HG02588 (cell line): ENCODE measurements around the gene HMX1.

Source experiments
- ATAC-seq: cut with Tn5 transposase; IDR thresholded peaks from one replicate; pipeline ENCODE4 v1.9.1; 2021; ENCODE audit warnings: mild to moderate bottlenecking, moderate library complexity; ENCODE audit not compliant: unreplicated experiment

The HMX1 gene

DNA sequence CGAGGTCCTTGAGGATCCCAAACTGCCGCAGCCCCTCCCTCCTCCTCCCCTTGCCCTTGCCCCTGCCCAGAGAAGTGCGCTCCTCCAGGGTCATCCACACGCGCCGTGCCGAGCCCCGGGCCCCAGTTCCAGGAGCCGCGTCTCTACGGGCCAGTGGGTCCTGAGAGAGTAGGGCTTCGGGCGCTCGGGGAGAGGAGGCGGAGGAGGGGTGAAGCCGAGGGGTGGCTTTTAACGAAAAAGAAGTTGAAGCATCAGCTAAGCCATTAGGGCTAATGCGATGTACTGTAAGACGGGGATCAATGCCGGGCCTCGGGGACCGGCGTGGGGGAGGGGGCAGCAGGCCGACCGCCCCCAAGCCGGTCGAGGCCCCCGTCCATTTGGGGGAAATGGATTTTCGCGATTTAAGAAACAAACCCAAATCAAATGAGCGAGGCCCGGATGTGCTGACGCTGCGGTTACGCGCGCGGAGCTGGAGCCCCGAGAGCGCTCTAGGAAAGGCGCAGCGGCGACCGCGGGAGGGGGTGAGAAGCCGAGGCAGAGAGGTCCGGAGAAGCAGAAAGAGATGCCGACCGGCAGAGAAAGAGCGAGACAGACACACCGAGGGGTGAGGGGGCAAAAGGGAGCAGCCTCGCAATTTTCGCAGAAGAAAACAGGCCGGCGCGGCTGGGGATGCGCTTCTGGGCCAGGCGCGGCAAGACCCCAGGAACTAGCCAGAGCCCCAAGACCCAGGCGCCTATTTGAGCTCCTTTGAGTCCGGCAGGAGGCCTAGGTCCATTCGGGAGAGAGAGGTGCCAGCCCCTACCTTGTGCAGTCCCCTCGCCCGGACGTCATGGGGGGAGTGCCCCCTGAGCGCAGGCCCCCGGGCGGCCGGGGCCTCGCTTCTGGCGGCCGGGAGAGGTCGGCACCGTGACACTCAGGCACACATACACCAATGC is 13.6 kb downstream of the HMX1 start:
- ATAC-seq: no peak

DNA sequence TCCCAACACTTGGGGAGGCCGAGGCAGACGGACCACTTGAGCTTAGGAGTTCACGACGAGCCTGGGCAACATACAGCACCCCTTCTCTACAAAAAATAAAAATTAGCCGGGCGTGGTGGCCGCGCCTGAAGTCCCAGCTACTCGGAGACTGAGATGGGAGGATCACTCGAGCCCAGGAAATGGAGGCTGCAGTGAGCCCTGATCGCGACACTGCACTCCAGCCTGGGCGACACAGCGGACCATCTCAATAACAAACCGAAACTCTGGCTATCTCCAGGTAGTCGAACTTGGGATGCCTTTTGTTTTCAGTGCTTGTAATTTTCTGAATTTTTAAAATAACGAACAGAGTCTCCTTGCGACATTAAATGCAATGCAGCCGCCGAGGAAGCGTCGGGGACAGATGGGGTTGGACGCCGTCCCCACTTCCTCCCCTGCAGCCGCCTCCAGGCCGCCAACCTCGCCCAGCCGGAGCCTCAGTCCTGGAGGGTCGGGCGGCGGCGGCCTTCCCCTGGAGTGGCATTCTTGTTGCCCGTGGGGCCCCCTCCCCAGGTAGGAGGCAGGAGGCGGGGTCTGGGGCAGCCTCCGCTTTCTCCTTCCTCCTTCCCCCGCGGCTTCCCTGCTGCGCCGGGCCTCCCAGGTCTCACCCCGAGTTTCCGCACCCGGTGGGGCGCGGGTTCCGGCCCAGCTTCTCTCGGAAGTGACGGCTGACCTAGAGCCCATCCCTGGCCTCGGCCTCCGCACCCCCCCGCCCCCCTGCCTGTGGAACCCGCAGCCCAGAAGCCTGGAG is 14.6 kb downstream of the HMX1 start:
- no peak for ATAC-seq

- no peak for ATAC-seq
Measured at GRCh38 chr4:8855818-8856245, 15.8 kb downstream of the HMX1 start.

DNA sequence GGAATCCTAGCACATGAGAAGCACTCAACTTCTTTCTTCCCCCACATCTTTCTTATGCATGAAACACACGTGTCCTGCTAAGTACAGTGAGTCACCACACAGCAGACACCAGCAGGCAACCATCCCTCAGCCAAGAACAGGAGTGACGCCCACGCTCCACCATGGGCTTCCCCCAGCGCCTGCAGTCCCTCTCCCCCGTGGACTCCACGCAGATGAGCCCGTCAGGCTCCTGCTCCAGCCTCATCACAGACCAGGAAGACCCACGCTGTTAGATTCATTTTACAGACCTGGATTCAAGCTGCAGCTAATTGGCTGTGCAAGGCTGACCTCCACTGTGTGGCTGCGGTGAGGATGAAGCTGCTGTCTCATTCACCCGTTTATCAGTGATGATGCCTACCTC is 16.7 kb downstream of the HMX1 start:
- no peak for ATAC-seq

- ATAC-seq: no peak
Measured at GRCh38 chr4:8854016-8854415, 17.6 kb downstream of the HMX1 start.

- ATAC-seq: no peak
Measured at GRCh38 chr4:8853249-8853648, 18.4 kb downstream of the HMX1 start.

DNA sequence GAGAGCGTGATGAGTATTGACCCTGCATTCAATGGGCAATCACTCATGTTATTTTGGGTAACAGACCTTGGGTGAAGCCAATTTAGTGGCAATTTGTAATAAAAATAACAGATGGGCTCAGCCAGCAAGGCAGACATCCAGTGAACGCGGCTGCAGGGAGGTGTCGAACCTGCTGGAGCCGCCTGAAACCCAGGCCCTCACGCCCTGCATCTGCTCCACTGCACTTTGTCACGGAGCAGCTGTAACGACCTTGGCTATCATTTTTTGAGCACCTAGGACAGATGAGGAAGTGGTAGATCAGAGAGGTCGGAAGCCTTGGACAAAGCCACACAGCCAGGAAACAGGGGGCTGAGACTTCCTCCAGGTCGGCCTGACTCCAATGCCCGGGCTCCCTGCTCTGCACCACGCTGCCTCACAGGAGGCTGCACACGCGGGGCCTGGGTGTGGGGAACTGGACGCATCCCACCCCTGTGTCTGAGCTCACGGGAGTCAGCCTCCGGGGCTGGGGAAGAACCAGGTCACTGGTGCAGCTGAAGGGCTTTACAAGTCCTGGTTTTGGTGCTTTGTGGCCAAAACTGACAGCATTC is 19.4 kb downstream of the HMX1 start:
- ATAC-seq: no peak

DNA sequence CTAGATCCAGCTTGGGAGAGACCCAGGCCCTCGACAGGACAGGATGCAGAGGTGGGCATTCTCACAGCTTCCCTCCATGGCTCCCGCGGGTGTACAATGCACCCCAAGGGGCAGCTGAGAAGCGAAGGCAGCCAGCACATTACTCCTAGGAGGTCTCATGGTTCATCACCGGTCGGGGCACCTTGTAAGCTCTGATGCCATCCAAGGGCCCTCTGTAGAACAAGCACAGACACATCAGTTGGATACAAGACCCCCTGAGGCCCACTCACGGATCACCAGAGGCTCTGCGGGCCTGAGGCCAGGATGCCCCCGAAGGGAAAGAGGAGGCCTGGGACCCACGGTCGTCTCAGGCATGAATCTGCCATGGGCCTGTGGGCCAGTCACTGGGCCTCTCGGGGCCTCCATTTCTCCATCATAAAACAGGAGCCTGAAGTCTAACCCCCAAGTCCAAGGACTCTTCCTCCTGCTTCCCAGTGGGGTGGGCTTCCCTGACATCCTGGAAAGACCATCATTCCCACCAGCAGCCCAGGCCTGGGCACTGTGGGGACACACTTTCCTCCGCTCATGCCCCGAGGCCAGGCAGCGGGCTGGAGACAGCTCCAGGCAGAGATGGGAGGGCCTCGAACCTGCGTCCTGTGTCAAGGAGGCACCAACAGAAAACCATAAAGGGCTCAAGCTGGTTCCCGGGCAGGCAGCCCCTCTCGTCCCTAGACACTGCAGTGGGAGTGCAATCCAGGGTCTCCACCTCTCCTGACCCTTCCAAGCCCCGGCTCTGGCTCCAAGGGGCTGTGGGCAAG is 20.1 kb downstream of the HMX1 start:
- no peak for ATAC-seq

- ATAC-seq: no peak
Measured at GRCh38 chr4:8850830-8851188, 20.8 kb downstream of the HMX1 start.

DNA sequence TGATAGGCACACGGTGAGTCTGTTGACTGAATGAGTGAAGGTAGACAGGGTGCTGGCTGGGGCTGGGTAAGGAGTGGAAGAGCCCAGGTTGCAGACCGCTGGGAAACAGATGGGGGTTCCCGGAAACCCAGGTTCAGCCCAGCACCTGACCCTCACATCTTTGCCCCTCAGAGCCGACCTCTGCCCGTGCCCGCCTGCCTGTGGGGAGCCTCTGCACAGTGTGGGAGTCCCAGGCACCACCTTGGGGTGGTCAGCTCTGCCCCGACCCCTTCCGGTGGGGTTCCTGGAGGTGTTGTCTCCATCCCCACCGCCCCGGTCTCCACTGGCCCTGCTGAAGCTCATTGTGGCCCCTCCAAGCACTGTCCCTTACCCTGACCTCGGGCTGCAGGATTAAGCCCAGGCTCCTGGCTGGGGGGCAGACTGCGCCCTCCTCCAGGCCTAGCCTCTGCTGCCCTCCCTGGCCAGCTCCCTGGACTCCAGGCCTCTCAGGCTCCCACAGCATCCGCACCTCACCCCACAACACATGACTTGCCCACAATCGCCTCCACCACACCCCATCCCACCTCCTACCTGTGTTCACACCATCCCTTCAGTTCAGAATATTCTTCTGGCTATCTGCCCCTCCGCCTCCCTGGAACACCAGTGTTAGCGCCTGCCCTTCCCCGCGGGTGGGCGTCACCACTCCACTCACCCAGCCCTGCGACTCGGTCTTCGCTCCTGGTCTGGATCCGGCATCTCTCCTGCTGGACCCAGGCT is 21.4 kb downstream of the HMX1 start:
- ATAC-seq: no peak

DNA sequence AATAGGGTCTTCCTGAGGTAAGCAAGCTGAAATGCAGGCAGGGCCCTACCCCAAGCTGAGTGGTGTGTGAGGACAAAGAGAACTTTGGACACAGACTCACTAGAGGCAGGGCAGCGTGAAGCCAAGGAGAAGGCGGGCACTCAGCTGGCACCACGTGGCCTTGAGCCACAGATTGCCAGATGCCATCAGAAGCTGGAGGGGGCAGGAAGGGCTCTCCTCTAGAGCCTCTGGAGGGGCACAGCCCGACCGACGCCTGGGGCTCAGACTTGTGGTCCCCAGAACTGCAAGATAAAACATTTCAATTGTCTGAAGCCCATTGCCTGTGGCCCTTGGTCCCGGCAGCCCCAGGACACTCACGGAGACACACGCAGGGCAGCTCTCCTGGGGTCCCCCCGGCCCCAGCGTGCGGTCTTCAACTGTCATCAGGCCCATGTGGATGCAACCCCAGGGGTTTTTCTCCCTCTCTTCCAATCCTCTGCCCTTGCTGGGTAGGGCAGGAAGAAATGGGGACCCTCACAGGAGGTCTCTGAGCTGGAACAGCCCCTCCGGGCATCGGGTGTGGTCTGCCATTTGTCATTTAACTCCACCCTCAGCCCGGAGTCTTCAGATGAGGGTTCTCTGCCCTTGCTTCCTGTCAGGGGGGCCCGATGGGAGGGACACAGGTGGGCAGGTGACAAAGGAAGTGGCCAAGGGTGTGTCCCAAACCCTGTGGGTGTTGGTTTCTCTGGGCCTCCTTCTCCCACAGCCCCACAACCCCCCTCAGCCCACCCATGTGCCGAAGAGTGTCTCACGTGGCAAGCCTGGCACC is 22.2 kb downstream of the HMX1 start:
- ATAC-seq: no peak

GRCh38 chr4:8848507-8849265 is 23.0 kb downstream of the HMX1 start:
- ATAC-seq: no peak

- no peak for ATAC-seq
Measured at GRCh38 chr4:8847764-8848163, 23.9 kb downstream of the HMX1 start.

DNA sequence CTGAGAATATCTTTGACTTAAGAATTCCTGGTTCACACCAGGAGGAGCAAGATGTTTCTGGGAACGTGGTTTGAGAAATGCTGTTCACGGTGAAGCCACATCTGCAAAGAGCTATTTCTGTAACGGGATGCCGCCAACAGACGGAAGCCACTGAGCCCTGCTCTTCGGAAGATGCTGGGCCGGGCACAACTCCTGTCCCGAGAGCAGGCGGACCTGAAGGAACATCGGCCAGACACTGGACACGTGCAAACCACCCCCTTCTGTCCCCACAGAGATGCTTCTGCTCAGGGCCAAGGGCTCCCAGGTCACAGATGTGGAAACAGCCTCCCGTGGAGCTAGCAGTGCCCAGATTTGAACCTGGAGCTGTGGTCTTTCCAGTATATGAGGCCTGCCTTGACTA is 24.3 kb downstream of the HMX1 start:
- ATAC-seq: no peak

GRCh38 chr4:8846826-8847225 is 24.8 kb downstream of the HMX1 start:
- ATAC-seq: no peak

- no peak for ATAC-seq
Measured at GRCh38 chr4:8846046-8846720, 25.5 kb downstream of the HMX1 start.

- no peak for ATAC-seq
Measured at GRCh38 chr4:8844976-8845690, 26.5 kb downstream of the HMX1 start.
